ENCODE results near the gene RAB8A. TPM values are rescaled to one million over a fixed set of nuclear protein-coding genes. Genes with fewer than 3 reads are reported as not detected.

The RAB8A gene
- polyA plus RNA-seq, 1 donor from 2014 or later = 29.8 TPM

GRCh38 chr19:16127776-16128371 is 16.2 kb downstream of the RAB8A start:
- Histone ChIP-seq H3K27me3 (ENCODE audit: insufficient read depth, low read depth, low read length) (no peaks in the 10 kb centered on the region), H2AFZ (ENCODE audit: low read depth, low read length) (no peak overlapping the region), H3K36me3 (ENCODE audit: insufficient read depth, low read length) (no peaks in the 10 kb centered on the region), H3K79me2 (replicated peaks; ENCODE audit: insufficient read depth, low read length) (no peaks in the 10 kb centered on the region), H3K9ac (ENCODE audit: low read length) (no peak overlapping the region), H3K4me2 (ENCODE audit: low read length) (no peak overlapping the region), H3F3A (ENCODE audit: insufficient read depth, low read length, poor library complexity, severe bottlenecking) (no peaks in the 10 kb centered on the region), H3K27ac (ENCODE audit: low read length) (no peak overlapping the region), H3K4me3 (ENCODE audit: low read length) (no peak overlapping the region), H3K9me3 (ENCODE audit: low read length) (no peaks in the 10 kb centered on the region), H3K9me2 (ENCODE audit: insufficient read depth, low read length) (no peaks in the 10 kb centered on the region), H4K20me1 (ENCODE audit: insufficient read depth) (no peaks in the 10 kb centered on the region)
- TF ChIP-seq CTCF (IDR thresholded peaks at IDR 0.05; ENCODE audit: poor library complexity, severe bottlenecking) (no peak), POLR2AphosphoS5 (IDR thresholded peaks at IDR 0.05) (no peak), TAF1 (IDR thresholded peaks at IDR 0.05; ENCODE audit: low read depth) (no peak), EZH2 (IDR thresholded peaks at IDR 0.05; ENCODE audit: borderline replicate concordance, insufficient read depth, low read length, poor library complexity, severe bottlenecking) (no peak), EP300 (conservative IDR thresholded peaks at IDR 0.05; ENCODE audit: poor library complexity, severe bottlenecking) (no peak), REST (IDR thresholded peaks at IDR 0.05; ENCODE audit: borderline replicate concordance) (no peak), SMC3 (conservative IDR thresholded peaks at IDR 0.05; ENCODE audit: poor library complexity) (no peak), RAD21 (conservative IDR thresholded peaks at IDR 0.05) (no peak), MXI1 (conservative IDR thresholded peaks at IDR 0.05; ENCODE audit: poor library complexity, severe bottlenecking) (no peak)

GRCh38 chr19:16131648-16132047 is 20.0 kb downstream of the RAB8A start:
- Histone ChIP-seq H3K79me2 (replicated peaks; ENCODE audit: insufficient read depth, low read length) (no peaks in the 10 kb centered on the region), H3F3A (ENCODE audit: insufficient read depth, low read length, poor library complexity, severe bottlenecking) (no peaks in the 10 kb centered on the region), H4K20me1 (ENCODE audit: insufficient read depth) (no peaks in the 10 kb centered on the region), H3K4me3 (ENCODE audit: low read length) (no peak overlapping the region), H3K9me3 (ENCODE audit: low read length) (no peaks in the 10 kb centered on the region), H3K27me3 (ENCODE audit: insufficient read depth, low read depth, low read length) (no peaks in the 10 kb centered on the region), H3K9ac (ENCODE audit: low read length) (no peak overlapping the region), H3K36me3 (ENCODE audit: insufficient read depth, low read length) (no peaks in the 10 kb centered on the region), H2AFZ (ENCODE audit: low read depth, low read length) (no peak overlapping the region), H3K4me2 (ENCODE audit: low read length) (no peak overlapping the region), H3K9me2 (ENCODE audit: insufficient read depth, low read length) (no peaks in the 10 kb centered on the region), H3K27ac (ENCODE audit: low read length) (no peak overlapping the region)
- TF ChIP-seq MXI1 (conservative IDR thresholded peaks at IDR 0.05; ENCODE audit: poor library complexity, severe bottlenecking) (no peak), CTCF (IDR thresholded peaks at IDR 0.05; ENCODE audit: poor library complexity, severe bottlenecking) (no peak), REST (IDR thresholded peaks at IDR 0.05; ENCODE audit: borderline replicate concordance) (no peak), TAF1 (IDR thresholded peaks at IDR 0.05; ENCODE audit: low read depth) (no peak)

All from neural cell (in vitro differentiated cells).